Thoracic aorta (tissue), 2 donors: ENCODE measurements around the gene SLC29A2. TPM values are rescaled to one million over a fixed set of nuclear protein-coding genes. Genes with fewer than 3 reads are reported as not detected.
A peak's percentile ranks its signal among the peaks of the same experiment; 100 is the strongest.

Source experiments
- ATAC-seq: fragments of 150-250 bp; one replicate; pipeline ENCODE4 v1.8.0; 2017; ENCODE audit warnings: low read depth; ENCODE audit not compliant: insufficient number of reproducible peaks, low FRiP score
- DNase-seq: peaks from one replicate; pipeline ENCODE4 v3.0.0-alpha.2; 2020; ENCODE audit warnings: low spot score
- H3K27ac ChIP-seq, 2 donors: fragments of 200-600 bp; sonication (generic); 1 replicate in 1 of 2; 2 replicates in 1 of 2; pipeline ENCODE4 v1.5.1; 2016; ENCODE audit warnings: mild to moderate bottlenecking in 2 of 2, moderate library complexity in 2 of 2
- H3K27me3 ChIP-seq: fragments of 200-600 bp; sonication (generic); replicated peaks from 2 replicates; pipeline ENCODE4 v1.6.0; 2016; ENCODE audit warnings: mild to moderate bottlenecking; ENCODE audit not compliant: insufficient read depth
- H3K36me3 ChIP-seq: fragments of 200-600 bp; sonication (generic); one replicate; pipeline ENCODE4 v1.5.1; 2016
- H3K4me1 ChIP-seq, 2 donors: fragments of 200-600 bp; sonication (generic); 1 replicate in 1 of 2; 2 replicates in 1 of 2; pipeline versions ENCODE4 v1.5.1 to v1.6.0; 2016; ENCODE audit warnings: low read depth in 2 of 2, mild to moderate bottlenecking in 1 of 2; ENCODE audit not compliant: control insufficient read depth in 1 of 2
- H3K4me3 ChIP-seq: fragments of 200-600 bp; sonication (generic); 2 replicates; pipeline ENCODE4 v1.5.1; 2016; ENCODE audit warnings: mild to moderate bottlenecking
- H3K9me3 ChIP-seq: fragments of 200-600 bp; sonication (generic); 2 replicates; pipeline ENCODE4 v1.5.1; 2016
- total RNA-seq, 2 donors: library from RNA; depleted of rRNA; stranded (reverse); fragments of >200 nt; gene quantifications; one replicate each; pipeline versions ENCODE4 v1.1.0 to v1.2.3, GENCODE V29; 2016
- TF ChIP-seq, protein P1 (sequence below): fragments of 200-600 bp; sonication (generic); IDR thresholded peaks from one replicate; pipeline ENCODE4 v1.5.1; 2019; ENCODE audit warnings: antibody characterized with exemption

SLC29A2 gene
- total RNA-seq, 2 donors from 2014 or later = 2.5 to 3.0 TPM

DNA sequence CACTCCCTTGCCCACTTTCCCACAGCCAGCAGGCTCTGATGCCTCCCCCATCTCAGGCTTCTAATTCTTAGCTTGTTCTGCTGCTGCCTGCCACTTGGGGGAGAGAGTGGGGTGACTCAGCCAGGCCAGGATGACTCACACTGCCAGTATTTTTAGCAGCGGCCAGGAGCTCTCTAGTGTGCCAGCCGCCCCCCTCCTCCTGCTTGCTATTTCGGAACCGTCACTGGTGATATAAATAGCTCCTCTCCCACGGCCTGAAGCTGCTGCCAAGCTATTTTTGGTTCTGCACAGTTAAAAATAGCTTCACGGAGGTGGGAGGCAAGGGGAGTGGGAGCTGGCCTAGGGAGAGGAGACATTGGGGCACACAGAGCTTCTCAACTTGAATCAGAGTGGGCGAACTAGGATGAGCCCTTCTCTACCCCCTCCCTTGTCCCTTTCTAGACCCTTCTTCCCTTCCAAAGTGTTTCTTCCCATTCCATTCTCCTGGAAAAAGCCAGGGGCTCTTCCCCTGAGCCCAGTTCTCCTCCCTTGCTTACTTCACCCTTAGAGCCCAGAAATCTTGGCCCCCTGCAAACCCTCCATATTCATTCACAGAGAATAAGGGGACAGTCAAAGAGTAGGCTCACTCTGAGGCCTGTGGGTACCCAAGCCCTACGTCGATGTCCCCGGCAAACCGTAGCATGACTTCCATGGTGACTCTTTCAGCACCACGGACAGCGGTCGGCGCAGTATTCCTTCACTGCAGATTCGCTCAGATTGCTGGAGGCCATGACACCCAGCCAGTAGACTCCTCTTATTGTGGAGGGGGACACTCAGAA lies 46.8 kb upstream of the SLC29A2 start:
- H3K36me3 ChIP-seq = no peaks in the 10 kb centered on the region
- TF ChIP-seq, protein P1, sequence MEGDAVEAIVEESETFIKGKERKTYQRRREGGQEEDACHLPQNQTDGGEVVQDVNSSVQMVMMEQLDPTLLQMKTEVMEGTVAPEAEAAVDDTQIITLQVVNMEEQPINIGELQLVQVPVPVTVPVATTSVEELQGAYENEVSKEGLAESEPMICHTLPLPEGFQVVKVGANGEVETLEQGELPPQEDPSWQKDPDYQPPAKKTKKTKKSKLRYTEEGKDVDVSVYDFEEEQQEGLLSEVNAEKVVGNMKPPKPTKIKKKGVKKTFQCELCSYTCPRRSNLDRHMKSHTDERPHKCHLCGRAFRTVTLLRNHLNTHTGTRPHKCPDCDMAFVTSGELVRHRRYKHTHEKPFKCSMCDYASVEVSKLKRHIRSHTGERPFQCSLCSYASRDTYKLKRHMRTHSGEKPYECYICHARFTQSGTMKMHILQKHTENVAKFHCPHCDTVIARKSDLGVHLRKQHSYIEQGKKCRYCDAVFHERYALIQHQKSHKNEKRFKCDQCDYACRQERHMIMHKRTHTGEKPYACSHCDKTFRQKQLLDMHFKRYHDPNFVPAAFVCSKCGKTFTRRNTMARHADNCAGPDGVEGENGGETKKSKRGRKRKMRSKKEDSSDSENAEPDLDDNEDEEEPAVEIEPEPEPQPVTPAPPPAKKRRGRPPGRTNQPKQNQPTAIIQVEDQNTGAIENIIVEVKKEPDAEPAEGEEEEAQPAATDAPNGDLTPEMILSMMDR = peak; percentile 58
- peaks cover 32 to 57% of the 10 kb centered on the region in 2 donors for H3K4me1 ChIP-seq
- DNase-seq = peak; percentile 74
- H3K9me3 ChIP-seq = no peaks in the 10 kb centered on the region
- ATAC-seq = peak; percentile 89
- no peaks in the 10 kb centered on the region for H3K27me3 ChIP-seq
- peak overlapping the region; percentile 36 for H3K4me3 ChIP-seq
- peak overlapping the region in 1 of 2 donors; percentile 58 for H3K27ac ChIP-seq

GRCh38 chr11:66417000-66417399 lies 45.4 kb upstream of the SLC29A2 start:
- DNase-seq (no peak), ATAC-seq (no peak)
- H3K4me1 ChIP-seq = peaks cover 32 to 70% of the 10 kb centered on the region in 2 donors
- no peaks in the 10 kb centered on the region for H3K27me3 ChIP-seq
- H3K9me3 ChIP-seq = no peaks in the 10 kb centered on the region
- H3K36me3 ChIP-seq = no peaks in the 10 kb centered on the region
- TF ChIP-seq, protein P1 = no peak
- no peak overlapping the region for H3K4me3 ChIP-seq
- H3K27ac ChIP-seq = no peak overlapping the region

DNA sequence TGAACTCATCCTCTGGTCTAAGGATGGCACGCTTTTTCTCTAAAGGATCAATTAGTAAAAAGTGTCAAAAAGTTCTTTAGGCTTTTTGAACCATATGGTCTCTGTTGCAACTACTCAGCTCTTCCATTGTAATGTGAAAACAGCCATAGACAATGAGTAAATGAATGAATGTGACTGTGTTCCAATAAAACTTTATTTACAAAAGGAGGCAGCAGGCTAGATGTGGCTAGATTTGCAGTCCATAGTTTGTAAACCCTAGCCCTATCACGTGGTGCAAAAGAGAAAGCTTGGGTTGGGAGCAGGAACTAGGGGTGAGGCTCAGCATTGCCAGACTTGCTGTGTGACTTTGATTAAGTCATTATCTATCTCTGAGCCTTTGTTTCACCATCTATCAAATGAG lies 43.9 kb upstream of the SLC29A2 start:
- Histone ChIP-seq H3K36me3 (no peaks in the 10 kb centered on the region), H3K4me3 (no peak overlapping the region), H3K4me1 (peaks cover 26 to 76% of the 10 kb centered on the region in 2 donors), H3K9me3 (no peaks in the 10 kb centered on the region), H3K27me3 (no peaks in the 10 kb centered on the region), H3K27ac (no peak overlapping the region)
- TF ChIP-seq, protein P1 = no peak
- DNase-seq (no peak), ATAC-seq (no peak)

DNA sequence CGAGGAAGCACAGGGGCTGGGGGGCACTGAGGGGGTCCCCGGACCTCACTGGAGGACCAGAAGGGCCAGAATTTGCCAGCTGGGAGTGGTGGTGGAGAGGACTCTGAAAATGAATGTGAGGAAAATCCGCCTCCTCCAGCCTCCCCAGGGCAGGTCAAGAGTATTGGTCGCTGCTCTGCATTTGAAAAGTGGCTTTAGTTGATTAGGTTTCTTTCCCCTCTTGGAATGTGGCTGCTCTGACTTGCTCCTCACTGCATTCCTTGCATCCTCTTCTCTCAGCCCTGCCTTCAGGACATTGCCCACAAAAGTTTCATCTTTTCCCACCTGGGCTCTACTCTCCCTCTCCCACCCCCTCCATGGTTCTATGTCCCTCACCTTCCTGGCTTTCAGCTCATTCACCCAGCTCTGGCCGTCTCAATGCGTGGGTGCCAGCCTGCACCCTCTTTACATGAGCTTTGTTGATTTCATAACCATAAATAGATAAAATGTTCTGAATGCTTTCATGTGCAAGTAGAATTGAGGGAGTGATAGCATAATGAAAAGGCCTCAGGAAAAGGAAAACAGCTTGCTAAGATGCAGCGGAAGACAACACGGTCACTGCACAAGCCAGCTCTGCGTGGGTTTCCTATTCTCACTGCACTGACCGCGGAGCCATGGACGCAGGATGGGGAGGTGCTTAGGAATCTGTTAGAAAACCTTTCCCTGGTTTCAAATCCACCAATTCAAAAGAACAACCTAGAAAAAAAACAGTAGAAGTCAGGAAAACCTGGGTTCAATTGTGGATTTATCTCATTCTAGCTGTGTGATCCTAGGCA lies 42.8 kb upstream of the SLC29A2 start:
- peaks cover 24 to 76% of the 10 kb centered on the region in 2 donors for H3K4me1 ChIP-seq
- H3K27me3 ChIP-seq = no peaks in the 10 kb centered on the region
- no peaks in the 10 kb centered on the region for H3K36me3 ChIP-seq
- no peaks in the 10 kb centered on the region for H3K9me3 ChIP-seq
- no peak overlapping the region for H3K27ac ChIP-seq
- TF ChIP-seq, protein P1 = no peak
- no peak overlapping the region for H3K4me3 ChIP-seq
- DNase-seq (no peak), ATAC-seq (no peak)

DNA sequence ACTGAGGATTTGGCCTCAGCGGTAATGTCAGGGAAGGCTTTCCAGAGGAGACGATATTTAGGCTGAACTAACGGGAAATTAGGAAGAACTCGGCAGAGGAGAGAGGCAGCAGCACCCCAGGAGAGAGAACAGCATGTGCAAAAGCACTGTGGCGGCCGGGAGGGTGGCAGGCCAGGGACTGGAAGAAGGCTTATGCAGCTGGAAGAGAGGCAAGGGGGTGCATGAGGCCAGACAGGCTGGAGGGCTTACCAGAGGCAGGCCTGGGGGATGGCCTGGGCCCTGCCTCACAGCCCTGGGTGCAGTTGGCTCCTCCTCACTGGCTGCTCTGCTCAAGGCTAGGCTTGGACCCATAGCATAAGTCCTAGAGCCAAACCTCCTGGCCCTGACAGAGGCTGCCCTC lies 41.6 kb upstream of the SLC29A2 start:
- no peak overlapping the region for H3K4me3 ChIP-seq
- ATAC-seq = no peak
- TF ChIP-seq, protein P1 = no peak

More for the DNA sequence above, 41.6 kb upstream of the SLC29A2 start:
- H3K36me3 ChIP-seq = no peaks in the 10 kb centered on the region
- peaks cover 14 to 67% of the 10 kb centered on the region in 2 donors for H3K4me1 ChIP-seq
- DNase-seq = no peak
- H3K27me3 ChIP-seq = no peaks in the 10 kb centered on the region
- no peak overlapping the region for H3K27ac ChIP-seq
- H3K9me3 ChIP-seq = no peaks in the 10 kb centered on the region
